Erythroblast (primary cell): Measurements from ENCODE around the gene CCDC57.

Experiments used
- GATA1 ChIP-seq: IDR thresholded peaks from 2 replicates; pipeline ENCODE4 v1.6.1; 2011; ENCODE audit warnings: low read depth, mild to moderate bottlenecking, control low read depth, low read length, moderate library complexity
- POLR2A ChIP-seq: IDR thresholded peaks from 2 replicates; pipeline ENCODE4 v1.6.1; 2011; ENCODE audit warnings: mild to moderate bottlenecking, low read length

DNA sequence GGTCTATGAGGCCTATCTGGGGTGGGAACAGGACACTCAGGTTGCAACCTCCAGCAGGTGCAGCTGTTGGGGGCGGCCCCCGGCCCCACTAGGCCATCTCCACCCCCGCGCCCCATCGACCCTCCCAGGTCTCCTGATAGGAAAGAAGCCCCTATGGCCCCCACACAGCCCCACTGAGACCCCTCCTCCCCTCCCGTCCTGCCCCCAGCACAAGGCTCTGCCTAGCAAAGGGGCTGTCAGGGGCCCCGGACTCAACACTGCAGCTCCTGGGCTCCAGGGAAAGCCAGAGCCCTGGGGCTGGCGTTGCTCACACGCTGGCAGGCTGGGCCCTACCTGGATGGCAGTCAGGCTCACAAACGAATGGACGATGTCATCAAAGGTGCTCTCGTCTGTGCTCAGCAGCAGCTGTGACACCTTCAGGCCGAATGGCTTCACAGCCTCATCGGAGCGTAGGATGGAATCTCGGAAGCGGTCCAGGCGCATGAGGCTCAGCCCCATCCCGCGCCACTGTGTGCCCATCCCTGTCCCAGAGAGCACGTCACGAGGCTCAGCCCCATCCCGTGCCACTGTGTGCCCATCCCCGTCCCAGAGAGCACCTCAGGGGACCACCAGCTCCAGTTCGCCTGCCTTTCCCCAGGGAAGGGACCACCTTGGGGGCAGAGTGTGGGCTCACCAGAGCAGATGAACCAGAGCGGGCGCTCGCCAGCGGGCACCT lies 121.9 kb downstream of the CCDC57 start:
- peak; percentile 9 for TF ChIP-seq POLR2A
- no peak for TF ChIP-seq GATA1
